DOHH2 (cell line): ENCODE data around the gene CSN1S1.

Source experiments
- EZH2phosphoT487 ChIP-seq: fragments of 200-600 bp; sonication (generic); IDR thresholded peaks from 2 replicates; pipeline ENCODE4 v1.6.1; 2017; ENCODE audit warnings: borderline replicate concordance, mild to moderate bottlenecking, antibody characterized with exemption, low read length, moderate library complexity, mixed read lengths
- TF ChIP-seq, protein P1 (sequence below): fragments of 200-600 bp; sonication (generic); IDR thresholded peaks from one replicate; pipeline ENCODE4 v1.5.1; 2014; ENCODE audit warnings: antibody characterized with exemption, mild to moderate bottlenecking, low read depth, low read length; ENCODE audit not compliant: poor library complexity, severe bottlenecking

DNA sequence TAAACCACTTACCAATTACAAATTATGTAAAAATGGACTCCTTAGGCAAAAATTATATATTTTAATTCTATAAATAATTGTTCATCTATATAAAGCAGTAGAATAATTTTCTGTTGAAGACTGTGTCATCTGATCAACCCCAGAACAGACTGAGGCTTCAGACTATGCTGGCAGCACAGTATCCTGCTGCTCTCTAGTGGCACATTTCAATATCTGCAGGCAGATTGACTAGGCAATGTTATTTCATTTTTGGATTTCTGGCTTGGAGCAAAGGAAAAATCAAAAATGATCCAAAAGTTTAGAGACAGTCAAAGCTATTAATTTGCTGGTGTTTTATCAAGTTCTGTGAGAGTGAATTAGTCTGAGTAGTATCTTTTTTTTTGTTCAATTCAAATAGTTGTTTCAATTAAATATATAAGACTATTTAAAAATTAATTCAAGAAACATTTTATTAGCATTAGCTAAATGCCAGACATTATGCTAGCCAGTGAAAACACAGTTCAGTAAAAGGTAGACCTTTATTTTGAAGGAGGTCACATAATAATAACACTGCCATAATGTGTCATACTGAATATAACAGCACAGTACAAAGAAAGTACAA, 49.6 kb upstream of the CSN1S1 start:
- TF ChIP-seq, protein P1, sequence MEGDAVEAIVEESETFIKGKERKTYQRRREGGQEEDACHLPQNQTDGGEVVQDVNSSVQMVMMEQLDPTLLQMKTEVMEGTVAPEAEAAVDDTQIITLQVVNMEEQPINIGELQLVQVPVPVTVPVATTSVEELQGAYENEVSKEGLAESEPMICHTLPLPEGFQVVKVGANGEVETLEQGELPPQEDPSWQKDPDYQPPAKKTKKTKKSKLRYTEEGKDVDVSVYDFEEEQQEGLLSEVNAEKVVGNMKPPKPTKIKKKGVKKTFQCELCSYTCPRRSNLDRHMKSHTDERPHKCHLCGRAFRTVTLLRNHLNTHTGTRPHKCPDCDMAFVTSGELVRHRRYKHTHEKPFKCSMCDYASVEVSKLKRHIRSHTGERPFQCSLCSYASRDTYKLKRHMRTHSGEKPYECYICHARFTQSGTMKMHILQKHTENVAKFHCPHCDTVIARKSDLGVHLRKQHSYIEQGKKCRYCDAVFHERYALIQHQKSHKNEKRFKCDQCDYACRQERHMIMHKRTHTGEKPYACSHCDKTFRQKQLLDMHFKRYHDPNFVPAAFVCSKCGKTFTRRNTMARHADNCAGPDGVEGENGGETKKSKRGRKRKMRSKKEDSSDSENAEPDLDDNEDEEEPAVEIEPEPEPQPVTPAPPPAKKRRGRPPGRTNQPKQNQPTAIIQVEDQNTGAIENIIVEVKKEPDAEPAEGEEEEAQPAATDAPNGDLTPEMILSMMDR = peak; percentile 64
- TF ChIP-seq EZH2phosphoT487 = no peak
